ENCODE results near the gene LRFN2. TPM values are rescaled to one million over a fixed set of nuclear protein-coding genes. Genes with fewer than 3 reads are reported as not detected.

Gene LRFN2
- total RNA-seq, 1 experiment from 2014 or later = not detected

DNA sequence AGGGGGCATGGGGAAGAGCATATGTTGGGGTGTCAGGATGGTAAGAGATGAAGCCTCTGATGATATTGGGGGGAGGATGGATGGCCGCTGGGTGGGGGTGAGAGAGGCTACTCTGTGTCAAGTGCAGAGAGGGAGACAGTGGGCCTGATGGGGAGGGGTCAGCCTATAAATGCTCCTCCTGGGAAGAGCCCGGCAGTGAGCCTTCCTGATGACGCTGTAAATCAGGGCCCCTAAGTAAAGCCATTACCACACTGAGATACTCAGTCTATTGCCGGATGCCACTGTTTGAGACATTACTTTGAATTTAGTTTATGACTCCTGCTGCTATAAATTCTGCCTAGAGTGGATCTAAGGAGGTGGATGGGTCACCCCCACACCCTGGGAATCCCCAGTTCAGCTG, 28.1 kb downstream of the LRFN2 start:
- no peaks in the 10 kb centered on the region for H3K9me3 ChIP-seq
- no peaks in the 10 kb centered on the region for H3K27me3 ChIP-seq
- H3K4me3 ChIP-seq = no peak overlapping the region
- no peaks in the 10 kb centered on the region for H3K36me3 ChIP-seq
- no peak for DNase-seq

DNA sequence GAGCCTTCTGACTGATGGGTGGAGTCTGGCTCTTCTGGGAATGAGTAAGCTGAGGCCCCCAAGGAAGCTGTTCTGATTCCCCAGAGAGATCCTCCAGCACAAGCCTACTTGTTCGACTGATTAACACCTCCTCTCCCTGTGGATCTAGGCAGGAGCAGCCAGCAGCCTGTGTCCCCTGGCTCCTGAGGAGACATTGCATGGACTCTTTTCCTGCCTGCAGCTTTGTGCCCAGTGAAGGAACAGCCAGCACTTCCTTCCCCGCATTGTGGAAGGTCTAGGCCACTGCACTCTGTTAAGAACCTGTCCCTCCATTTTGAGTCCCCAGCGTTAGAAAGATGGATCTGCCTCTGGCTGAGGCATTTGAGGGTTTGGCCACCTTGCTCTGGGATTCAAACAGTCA, 29.1 kb downstream of the LRFN2 start:
- H3K36me3 ChIP-seq = no peaks in the 10 kb centered on the region
- no peak for DNase-seq
- no peak overlapping the region for H3K4me3 ChIP-seq
- H3K9me3 ChIP-seq = no peaks in the 10 kb centered on the region
- H3K27me3 ChIP-seq = no peaks in the 10 kb centered on the region

DNA sequence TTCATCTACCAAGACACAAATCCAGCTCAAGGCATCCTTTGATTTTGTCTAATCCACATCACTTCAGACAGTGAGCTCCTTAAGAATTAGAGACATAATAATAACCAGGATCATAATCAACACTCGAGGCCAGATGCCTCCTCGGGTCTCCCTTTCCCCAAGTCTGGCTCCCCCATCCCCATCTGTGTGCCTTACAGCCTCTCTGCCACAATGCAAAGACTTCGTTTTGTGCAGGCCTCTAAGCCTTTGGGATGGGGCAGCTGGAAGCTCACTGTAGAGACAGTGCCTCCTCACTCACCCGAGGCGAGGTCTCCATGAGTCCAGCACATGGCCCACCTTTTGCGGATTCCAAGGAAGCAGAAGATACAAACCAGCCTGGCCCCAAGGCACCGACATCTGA, 30.3 kb downstream of the LRFN2 start:
- H3K4me3 ChIP-seq = no peak overlapping the region
- no peaks in the 10 kb centered on the region for H3K36me3 ChIP-seq

DNA sequence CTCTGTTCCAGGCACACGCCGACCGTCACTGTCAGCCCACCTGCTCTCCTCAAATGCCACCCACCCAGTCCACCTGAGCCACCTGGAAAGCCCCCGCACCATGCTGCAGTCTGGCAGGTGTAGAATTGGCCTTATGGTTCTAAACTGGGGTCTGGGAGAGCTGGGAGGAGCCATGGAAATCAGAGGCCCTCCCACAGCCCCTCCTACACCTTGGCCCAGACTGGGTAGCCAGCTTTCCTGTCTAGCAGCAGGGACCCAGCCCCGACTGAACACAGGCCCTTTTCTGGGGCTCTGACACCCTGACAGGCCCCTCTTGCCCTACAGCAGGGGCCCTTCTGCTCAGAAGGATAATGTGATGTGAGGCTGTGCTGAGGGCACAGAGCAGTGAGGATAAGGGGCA, 31.1 kb downstream of the LRFN2 start:
- Histone ChIP-seq H3K36me3 (no peaks in the 10 kb centered on the region), H3K4me3 (no peak overlapping the region), H3K9me3 (no peaks in the 10 kb centered on the region), H3K27me3 (no peaks in the 10 kb centered on the region)
- DNase-seq = no peak

More for the DNA sequence above, 30.3 kb downstream of the LRFN2 start:
- Histone ChIP-seq H3K9me3 (no peaks in the 10 kb centered on the region), H3K27me3 (no peaks in the 10 kb centered on the region)
- no peak for DNase-seq

DNA sequence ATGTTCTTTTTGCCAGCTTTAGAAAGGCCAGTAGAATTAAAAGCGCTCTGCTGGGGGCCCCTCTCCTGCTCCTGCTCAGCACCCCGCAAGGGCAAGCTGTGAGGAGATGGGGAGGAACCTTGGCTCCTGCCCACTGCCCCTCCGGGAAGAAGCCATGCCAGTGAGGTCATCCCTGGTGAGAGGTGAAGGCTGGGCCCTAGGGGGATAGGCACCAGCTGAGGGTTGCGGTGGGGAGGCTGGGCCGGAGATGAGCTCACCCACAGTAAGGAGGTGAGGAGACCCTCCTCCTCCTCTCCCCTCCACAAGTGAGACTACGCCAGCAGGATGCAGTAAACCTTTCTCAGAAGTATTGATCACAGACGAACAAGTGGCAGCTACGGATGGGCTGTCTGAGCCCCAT, 32.1 kb downstream of the LRFN2 start:
- DNase-seq = no peak

DNA sequence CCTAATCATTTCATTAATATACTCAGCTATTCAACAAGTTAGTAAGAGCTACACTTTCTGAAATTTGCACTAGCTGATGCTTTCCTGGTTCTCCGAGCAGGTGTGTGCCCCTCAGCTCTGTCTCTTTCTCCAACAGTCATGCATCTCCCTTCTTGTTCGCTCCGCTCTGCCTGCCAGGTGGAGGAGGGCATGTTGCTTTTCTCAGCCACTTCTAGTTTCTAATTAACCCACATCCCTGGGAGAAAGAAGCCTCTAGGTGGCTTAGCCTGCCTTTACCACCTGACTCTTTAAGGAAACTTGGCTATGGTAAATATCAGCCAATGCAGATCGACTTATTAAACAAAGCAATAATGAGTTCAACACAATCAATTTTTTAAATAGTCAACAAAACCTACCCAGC, 34.2 kb downstream of the LRFN2 start:
- DNase-seq = no peak
- no peaks in the 10 kb centered on the region for H3K27me3 ChIP-seq
- no peak overlapping the region for H3K4me3 ChIP-seq
- H3K36me3 ChIP-seq = no peaks in the 10 kb centered on the region
- no peaks in the 10 kb centered on the region for H3K9me3 ChIP-seq

More for the DNA sequence above, 32.1 kb downstream of the LRFN2 start:
- H3K27me3 ChIP-seq = no peaks in the 10 kb centered on the region
- H3K9me3 ChIP-seq = no peaks in the 10 kb centered on the region
- H3K36me3 ChIP-seq = no peaks in the 10 kb centered on the region
- H3K4me3 ChIP-seq = no peak overlapping the region

DNA sequence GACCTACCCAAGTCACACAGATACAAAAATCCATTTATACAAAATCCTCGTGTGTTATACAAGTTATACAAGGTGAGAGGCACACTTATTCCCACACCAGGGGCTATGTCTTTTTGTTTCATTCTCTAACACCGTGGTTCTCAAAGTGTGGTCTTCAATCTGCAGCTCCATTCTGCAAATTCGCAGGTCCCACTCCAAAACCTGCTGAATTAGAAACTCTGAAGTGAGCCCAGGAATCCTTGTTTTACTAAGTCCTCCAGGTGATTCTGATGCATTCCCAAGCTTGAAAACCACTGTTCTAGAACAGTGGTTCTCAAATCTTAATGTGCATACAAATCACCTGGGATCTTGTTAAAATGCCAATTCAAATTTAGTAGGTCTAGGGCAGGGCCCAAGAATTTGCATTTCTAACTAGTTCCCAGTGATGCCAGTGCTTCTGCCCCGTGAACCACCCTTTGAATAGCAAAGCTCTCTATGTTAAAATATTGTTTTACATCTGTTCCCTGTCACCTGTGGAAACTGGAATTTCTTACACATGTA, 35.1 kb downstream of the LRFN2 start:
- H3K36me3 ChIP-seq = no peaks in the 10 kb centered on the region
- no peak for DNase-seq
- no peak overlapping the region for H3K4me3 ChIP-seq
- H3K9me3 ChIP-seq = no peaks in the 10 kb centered on the region
- H3K27me3 ChIP-seq = no peaks in the 10 kb centered on the region

DNA sequence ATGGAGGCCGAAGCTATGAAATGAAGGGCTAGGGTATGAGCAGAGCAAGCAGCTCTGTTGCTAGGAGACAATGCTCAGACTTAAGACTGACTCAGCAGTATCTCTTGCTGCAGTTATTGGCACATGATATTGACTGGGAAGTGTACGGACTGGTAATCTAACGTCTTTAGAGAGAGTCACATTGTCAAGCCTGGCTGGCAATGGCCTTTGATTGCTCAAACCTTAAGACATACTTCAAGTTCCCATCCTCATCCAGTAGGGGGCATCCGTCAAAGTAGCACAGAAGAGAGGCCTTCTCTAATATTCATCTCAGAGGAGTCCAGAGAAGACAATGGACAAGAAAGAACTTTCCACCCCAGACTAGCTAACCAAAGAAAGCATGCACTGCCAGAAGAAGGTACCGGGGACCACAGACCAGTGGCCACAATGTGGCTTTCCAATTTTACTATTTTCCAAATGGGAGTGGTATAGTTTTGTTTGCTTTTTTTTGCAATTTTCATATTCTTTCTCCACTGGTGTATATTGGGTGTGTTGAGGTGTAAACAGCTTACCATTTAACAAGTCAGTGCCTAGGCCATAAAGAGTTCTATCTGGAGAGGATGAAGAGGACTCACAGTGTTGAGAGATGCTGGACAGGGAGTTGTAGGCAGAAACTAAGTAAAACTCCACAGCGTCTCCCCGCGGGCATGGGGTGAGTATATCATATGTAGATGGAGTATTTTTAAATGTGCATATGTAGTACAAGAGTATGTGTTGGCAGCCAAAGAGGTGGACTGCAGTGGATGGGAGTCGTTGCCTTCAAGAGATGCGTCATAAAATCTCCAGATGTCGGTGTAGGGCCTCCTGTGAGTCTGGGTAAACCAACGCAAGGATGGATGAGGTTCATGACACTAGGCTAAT, 36.7 kb downstream of the LRFN2 start:
- Histone ChIP-seq H3K27me3 (no peaks in the 10 kb centered on the region), H3K36me3 (no peaks in the 10 kb centered on the region), H3K9me3 (no peaks in the 10 kb centered on the region), H3K4me3 (no peak overlapping the region)
- peak; percentile 6 for DNase-seq

DNA sequence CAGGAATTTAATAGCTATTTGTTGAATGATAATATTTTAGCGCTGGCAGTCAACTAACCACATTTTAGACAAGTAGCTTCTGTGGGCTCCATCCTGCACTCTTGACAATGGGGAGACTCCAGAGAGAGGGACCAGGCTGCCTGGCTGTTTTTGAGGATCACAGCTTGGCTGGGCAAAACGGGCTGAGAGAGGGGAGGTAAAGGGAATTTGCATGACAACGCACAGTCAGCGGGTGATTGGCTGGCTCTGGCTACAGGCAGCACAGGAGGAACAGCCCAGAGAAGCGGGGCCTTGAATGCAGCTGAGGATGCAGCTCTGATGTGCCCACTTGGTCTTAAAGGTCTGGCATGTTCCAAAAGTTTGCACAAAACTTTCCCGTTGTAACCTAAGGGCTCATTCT, 41.2 kb downstream of the LRFN2 start:
- no peak overlapping the region for H3K4me3 ChIP-seq
- H3K9me3 ChIP-seq = no peaks in the 10 kb centered on the region
- no peaks in the 10 kb centered on the region for H3K27me3 ChIP-seq
- DNase-seq = no peak
- no peaks in the 10 kb centered on the region for H3K36me3 ChIP-seq

DNA sequence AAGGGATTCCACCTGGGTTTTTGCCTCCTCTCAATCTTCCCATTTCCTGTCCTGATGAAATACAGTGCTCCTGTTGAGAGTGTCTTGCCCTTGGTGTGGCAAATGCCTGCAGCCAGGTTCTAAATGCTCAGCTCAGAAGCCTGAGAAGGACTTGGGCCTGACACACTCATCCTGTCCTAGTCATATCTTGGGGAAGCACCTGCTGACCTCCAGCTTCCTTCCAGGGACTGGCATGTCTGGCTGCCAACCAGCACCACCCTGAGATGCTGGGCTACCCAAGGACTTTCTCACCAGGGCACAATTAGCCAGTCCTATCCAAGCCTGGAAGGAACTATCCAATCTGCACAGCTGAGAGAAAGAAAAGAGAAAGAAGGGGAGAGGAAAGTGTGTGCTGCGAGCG, 43.4 kb downstream of the LRFN2 start:
- Histone ChIP-seq H3K9me3 (no peaks in the 10 kb centered on the region), H3K36me3 (no peaks in the 10 kb centered on the region), H3K27me3 (no peaks in the 10 kb centered on the region), H3K4me3 (no peak overlapping the region)
- no peak for DNase-seq

DNA sequence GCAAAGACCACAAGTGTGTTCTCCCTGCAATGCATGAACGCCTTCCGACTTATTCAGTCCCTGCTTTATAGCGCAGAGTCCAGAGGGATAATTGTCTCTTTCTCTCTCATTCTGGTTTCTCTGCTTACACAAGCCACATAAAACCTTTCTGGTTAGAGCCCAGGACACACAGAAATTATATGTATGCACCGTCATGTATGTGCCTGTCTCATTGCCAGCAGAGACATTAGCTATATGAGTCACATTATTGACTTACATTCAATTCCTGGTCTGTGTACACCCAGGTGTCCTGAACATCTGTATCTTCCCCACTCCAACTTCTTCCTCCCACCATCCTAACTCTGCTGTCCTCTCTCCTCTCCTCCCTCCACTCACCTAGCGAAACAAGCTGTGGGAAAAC, 44.0 kb downstream of the LRFN2 start:
- no peaks in the 10 kb centered on the region for H3K36me3 ChIP-seq
- H3K27me3 ChIP-seq = no peaks in the 10 kb centered on the region
- no peaks in the 10 kb centered on the region for H3K9me3 ChIP-seq
- H3K4me3 ChIP-seq = no peak overlapping the region
- no peak for DNase-seq

DNA sequence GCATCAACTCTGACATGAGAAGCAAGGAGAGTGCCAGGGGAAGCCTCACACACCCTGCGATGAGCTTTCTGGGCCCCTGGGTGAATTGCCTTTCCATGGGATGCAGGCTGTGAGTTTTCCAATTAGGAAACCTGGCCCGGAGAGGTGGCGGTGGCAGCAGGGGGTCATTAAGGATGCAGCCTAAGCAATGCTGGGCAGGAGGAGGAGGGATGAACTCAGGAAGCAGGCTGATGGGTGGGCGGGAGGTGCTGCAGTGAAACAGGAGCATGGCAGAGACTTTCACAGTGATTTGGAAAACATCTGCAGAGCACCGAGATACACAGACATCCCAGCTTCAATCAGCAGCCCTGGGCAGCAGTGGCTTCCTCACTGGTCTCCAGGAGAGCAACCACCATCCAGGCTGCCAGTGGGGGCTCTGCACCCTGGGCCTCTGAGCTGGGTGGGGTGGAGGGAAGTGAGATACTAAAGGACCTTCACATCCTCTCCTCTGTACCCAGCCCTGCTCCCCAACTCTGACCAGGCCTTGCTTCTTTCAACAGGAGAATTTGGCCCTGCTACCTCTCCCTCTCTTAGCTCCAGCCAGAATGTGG, 44.9 kb downstream of the LRFN2 start:
- Histone ChIP-seq H3K4me3 (no peak overlapping the region), H3K36me3 (no peaks in the 10 kb centered on the region), H3K27me3 (no peaks in the 10 kb centered on the region), H3K9me3 (no peaks in the 10 kb centered on the region)
- DNase-seq = no peak

DNA sequence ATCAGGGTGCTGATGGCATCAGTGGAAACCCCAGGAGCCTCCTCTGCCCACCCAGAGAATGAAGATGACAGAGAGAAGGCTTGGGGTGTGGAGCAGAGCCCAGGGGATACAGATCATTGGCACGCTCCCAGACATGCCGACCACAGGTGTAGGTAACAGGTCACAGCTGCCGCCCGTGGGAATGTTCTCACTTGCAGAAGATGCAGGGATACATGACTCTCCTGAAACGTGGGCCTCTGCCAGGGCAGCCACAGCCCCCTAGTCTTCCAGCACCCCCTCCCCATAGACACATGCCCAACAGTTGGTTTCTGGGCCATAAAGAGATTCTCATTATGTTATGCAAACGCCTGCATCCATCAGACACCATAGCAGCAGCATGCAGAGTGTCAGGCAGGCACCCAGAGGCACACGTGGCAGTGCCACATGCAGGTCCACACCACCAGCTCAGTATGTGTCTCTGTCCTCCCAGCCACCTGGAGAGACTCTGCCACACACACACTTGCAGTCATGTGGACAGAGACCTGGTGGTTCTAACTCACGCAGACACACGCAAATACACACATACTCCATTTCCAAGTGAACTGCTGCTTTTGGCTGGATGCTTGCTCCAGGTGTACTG, 45.5 kb downstream of the LRFN2 start:
- no peaks in the 10 kb centered on the region for H3K36me3 ChIP-seq
- H3K27me3 ChIP-seq = no peaks in the 10 kb centered on the region
- DNase-seq = no peak

DNA sequence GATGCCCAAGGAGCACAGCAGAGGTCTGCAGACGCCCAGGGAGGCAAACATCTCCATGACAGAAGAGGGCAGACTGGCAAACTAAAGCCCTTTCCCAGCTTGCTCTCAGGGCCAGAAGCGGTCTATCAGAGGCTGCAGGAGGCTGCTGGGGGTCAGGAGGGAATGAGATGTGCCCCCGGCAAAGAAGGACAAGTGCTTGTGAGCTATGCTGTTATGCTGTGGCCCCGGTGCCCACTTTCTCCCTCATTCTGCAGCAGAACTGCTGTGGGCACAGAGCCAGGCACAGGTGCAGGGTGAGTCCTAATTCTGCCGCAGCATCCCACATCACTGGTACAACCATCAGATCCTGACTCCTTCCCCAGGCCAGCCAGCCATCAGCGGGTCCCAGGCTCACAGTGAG, 46.4 kb downstream of the LRFN2 start:
- DNase-seq = no peak
- H3K27me3 ChIP-seq = no peaks in the 10 kb centered on the region

More for the DNA sequence above, 45.5 kb downstream of the LRFN2 start:
- Histone ChIP-seq H3K4me3 (no peak overlapping the region), H3K9me3 (no peaks in the 10 kb centered on the region)

DNA sequence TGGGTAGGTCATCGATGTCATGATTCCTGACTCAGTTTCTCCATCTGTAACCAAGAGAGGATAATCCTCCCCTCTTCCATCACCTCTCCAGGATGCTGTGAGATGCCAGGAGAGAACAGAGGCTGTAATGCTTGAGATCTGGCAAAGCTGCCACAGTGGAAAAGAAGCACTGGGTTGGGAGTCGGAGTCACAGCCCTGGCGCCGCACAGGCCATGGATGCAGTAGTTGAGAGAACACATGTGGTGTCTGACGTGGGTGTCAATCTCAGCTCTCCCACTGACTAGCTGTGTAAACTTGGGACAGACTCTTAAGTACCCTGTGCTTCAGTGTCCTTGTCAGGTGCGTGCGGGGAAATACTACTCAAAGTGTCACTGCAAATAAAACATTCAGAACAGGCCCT, 47.3 kb downstream of the LRFN2 start:
- Histone ChIP-seq H3K4me3 (no peak overlapping the region), H3K27me3 (no peaks in the 10 kb centered on the region), H3K36me3 (no peaks in the 10 kb centered on the region), H3K9me3 (no peaks in the 10 kb centered on the region)
- no peak for DNase-seq

More for the DNA sequence above, 46.4 kb downstream of the LRFN2 start:
- no peaks in the 10 kb centered on the region for H3K9me3 ChIP-seq
- H3K36me3 ChIP-seq = no peaks in the 10 kb centered on the region
- no peak overlapping the region for H3K4me3 ChIP-seq

DNA sequence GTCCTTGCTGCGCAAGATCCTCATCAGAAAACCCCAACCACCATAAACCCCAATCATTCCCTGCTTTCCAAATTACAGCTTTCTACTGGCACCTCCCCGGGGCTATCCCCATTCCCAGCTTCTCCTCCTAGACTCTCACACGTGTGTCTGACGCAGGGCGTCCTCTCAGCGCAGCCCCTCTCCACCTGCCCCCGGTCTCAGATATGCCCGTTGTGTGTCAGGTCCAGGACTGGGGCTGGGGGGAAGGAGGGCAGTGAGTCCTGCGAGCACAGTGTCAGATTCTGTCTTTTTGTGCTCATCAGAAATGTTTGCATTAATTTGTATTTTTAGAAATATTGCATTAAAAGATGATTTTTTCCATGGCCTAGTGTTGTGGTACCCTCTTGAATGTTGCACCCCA, 48.6 kb downstream of the LRFN2 start:
- Histone ChIP-seq H3K27me3 (no peaks in the 10 kb centered on the region), H3K36me3 (no peaks in the 10 kb centered on the region), H3K4me3 (no peak overlapping the region), H3K9me3 (no peaks in the 10 kb centered on the region)
- no peak for DNase-seq

DNA sequence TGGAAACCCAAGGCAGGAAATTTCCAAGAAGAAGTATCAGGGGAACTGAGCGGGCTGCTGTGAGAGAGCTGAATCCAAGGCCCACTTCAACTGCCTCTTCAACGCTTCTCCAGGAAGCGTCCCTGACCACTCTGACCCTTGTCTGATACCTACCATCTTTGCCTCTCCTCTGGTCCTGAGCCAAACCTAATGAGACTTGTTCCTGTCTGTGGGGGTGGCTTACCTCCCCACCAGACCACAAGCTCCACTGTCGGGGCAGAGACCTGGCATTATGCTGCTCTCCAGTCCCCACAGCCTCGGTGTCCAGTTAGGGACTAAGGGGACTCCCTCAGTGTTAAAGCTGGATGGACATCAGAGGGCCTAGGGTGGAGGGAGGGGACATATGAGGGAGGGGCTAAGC, 49.7 kb downstream of the LRFN2 start:
- no peak for DNase-seq
- no peaks in the 10 kb centered on the region for H3K36me3 ChIP-seq
- H3K4me3 ChIP-seq = no peak overlapping the region
- no peaks in the 10 kb centered on the region for H3K9me3 ChIP-seq
- no peaks in the 10 kb centered on the region for H3K27me3 ChIP-seq

Data from MG63 (cell line).